WERI-Rb-1 (cell line): ENCODE measurements around the gene SETDB2.

ENCODE experiments used
- DNase-seq: peaks from one replicate; pipeline ENCODE4 v3.0.0-alpha.2; 2020
- H3K27ac ChIP-seq: fragments of 250-450 bp; sonication (Bioruptor Pico); 2 replicates; pipeline ENCODE4 v1.5.1; 2020; ENCODE audit warnings: mild to moderate bottlenecking, moderate library complexity
- H3K27me3 ChIP-seq: fragments of 250-450 bp; sonication (Bioruptor Pico); 2 replicates; pipeline ENCODE4 v1.5.1; 2021; ENCODE audit warnings: mild to moderate bottlenecking, low read depth, moderate library complexity; ENCODE audit not compliant: insufficient read depth, severe bottlenecking
- H3K36me3 ChIP-seq: fragments of 250-450 bp; sonication (Bioruptor Pico); 2 replicates; pipeline ENCODE4 v1.5.1; 2020; ENCODE audit warnings: mild to moderate bottlenecking, moderate library complexity
- H3K4me3 ChIP-seq: 2 replicates; pipeline ENCODE4 v1.5.1; 2011; ENCODE audit warnings: low read depth, mild to moderate bottlenecking, control low read depth, low read length
- H3K9me3 ChIP-seq: fragments of 250-450 bp; sonication (Bioruptor Pico); 2 replicates; pipeline ENCODE4 v1.5.1; 2021; ENCODE audit warnings: mild to moderate bottlenecking, moderate library complexity; ENCODE audit not compliant: severe bottlenecking
- CTCF ChIP-seq: IDR thresholded peaks from 2 replicates; pipeline ENCODE4 v1.5.1; 2011; ENCODE audit warnings: low read depth, mild to moderate bottlenecking, control low read depth, inconsistent platforms, low read length

The SETDB2 gene

GRCh38 chr13:49452725-49453457 is 8.8 kb downstream of the SETDB2 start:
- Histone ChIP-seq H3K27ac (no peak overlapping the region), H3K27me3 (no peaks in the 10 kb centered on the region), H3K36me3 (no peaks in the 10 kb centered on the region), H3K4me3 (no peak overlapping the region), H3K9me3 (no peaks in the 10 kb centered on the region)
- no peak for TF ChIP-seq CTCF
- DNase-seq, result no peak

- H3K9me3 ChIP-seq, result no peaks in the 10 kb centered on the region
- no peak overlapping the region for H3K4me3 ChIP-seq
- TF ChIP-seq CTCF, result no peak
- no peaks in the 10 kb centered on the region for H3K27me3 ChIP-seq
- no peak overlapping the region for H3K27ac ChIP-seq
- H3K36me3 ChIP-seq, result no peaks in the 10 kb centered on the region
- no peak for DNase-seq
Observed at GRCh38 chr13:49453465-49453864, 9.4 kb downstream of the SETDB2 start.

- Histone ChIP-seq H3K36me3 (no peaks in the 10 kb centered on the region), H3K9me3 (no peaks in the 10 kb centered on the region), H3K4me3 (no peak overlapping the region), H3K27me3 (no peaks in the 10 kb centered on the region), H3K27ac (no peak overlapping the region)
- DNase-seq, result no peak
- no peak for TF ChIP-seq CTCF
Observed at GRCh38 chr13:49454388-49455006, 10.4 kb downstream of the SETDB2 start.

GRCh38 chr13:49455007-49455398 is 10.9 kb downstream of the SETDB2 start:
- TF ChIP-seq CTCF, result no peak
- no peak for DNase-seq
- no peaks in the 10 kb centered on the region for H3K9me3 ChIP-seq
- no peak overlapping the region for H3K4me3 ChIP-seq
- H3K27me3 ChIP-seq, result no peaks in the 10 kb centered on the region
- no peak overlapping the region for H3K27ac ChIP-seq
- H3K36me3 ChIP-seq, result no peaks in the 10 kb centered on the region

- no peak for TF ChIP-seq CTCF
- no peak for DNase-seq
- H3K27me3 ChIP-seq, result no peaks in the 10 kb centered on the region
- no peaks in the 10 kb centered on the region for H3K36me3 ChIP-seq
- no peak overlapping the region for H3K4me3 ChIP-seq
- H3K27ac ChIP-seq, result no peak overlapping the region
- no peaks in the 10 kb centered on the region for H3K9me3 ChIP-seq
Observed at GRCh38 chr13:49456156-49456555, 12.1 kb downstream of the SETDB2 start.
